Body of pancreas (tissue), 4 donors: Measurements from ENCODE around the gene GALNTL6.

Source experiments
- CTCF ChIP-seq, 7 experiments: fragments of 450-650 bp in 4 of 7; fragments of 200-600 bp in 3 of 7; sonication (generic) in 3 of 7; IDR thresholded peaks; one replicate each; pipeline ENCODE4 v1.5.1; 2016 to 2019; ENCODE audit warnings: antibody characterized with exemption in 7 of 7
- POLR2A ChIP-seq, 3 donors: fragments of 450-650 bp; IDR thresholded peaks; one replicate each; pipeline ENCODE4 v1.6.1; 2016; ENCODE audit warnings: antibody characterized with exemption in 3 of 3, mild to moderate bottlenecking in 2 of 3

GRCh38 chr4:172379834-172380233, 566.6 kb downstream of the GALNTL6 start:
- TF ChIP-seq CTCF (IDR thresholded peaks at IDR 0.05), result no peak
- no peak for TF ChIP-seq POLR2A (IDR thresholded peaks at IDR 0.05)
